HEK293 (cell line): Measurements from ENCODE around the gene IDH3A.

Experiments used
- IKZF3 ChIP-seq: fragments of 450-650 bp; IDR thresholded peaks from 2 replicates; pipeline ENCODE4 v1.5.0; 2018; ENCODE audit warnings: missing biosample characterization, mild to moderate bottlenecking, missing genetic modification characterization, moderate library complexity
- KLF10 ChIP-seq: fragments of 450-650 bp; IDR thresholded peaks from 2 replicates; pipeline ENCODE4 v1.5.1; 2018; ENCODE audit warnings: missing biosample characterization, mild to moderate bottlenecking, missing genetic modification characterization
- SCRT1 ChIP-seq: fragments of 450-650 bp; formaldehyde crosslinking; IDR thresholded peaks from 2 replicates; pipeline ENCODE4 v1.5.1; 2016; ENCODE audit warnings: missing biosample characterization, missing genetic modification characterization, borderline replicate concordance
- ZBTB17 ChIP-seq: fragments of 450-650 bp; formaldehyde crosslinking; IDR thresholded peaks from 2 replicates; pipeline ENCODE4 v1.5.1; 2016; ENCODE audit warnings: missing biosample characterization, missing genetic modification characterization
- ZEB2 ChIP-seq: fragments of 450-650 bp; formaldehyde crosslinking; IDR thresholded peaks from 2 replicates; pipeline ENCODE4 v1.5.1; 2016; ENCODE audit warnings: missing biosample characterization, missing genetic modification characterization
- ZFHX2 ChIP-seq: fragments of 450-650 bp; formaldehyde crosslinking; conservative IDR thresholded peaks from 2 replicates; pipeline ENCODE4 v1.5.1; 2016; ENCODE audit warnings: missing biosample characterization, missing genetic modification characterization
- ZNF121 ChIP-seq: fragments of 450-650 bp; formaldehyde crosslinking; IDR thresholded peaks from 2 replicates; pipeline ENCODE4 v1.5.1; 2016; ENCODE audit warnings: missing biosample characterization, missing genetic modification characterization
- ZNF133 ChIP-seq: fragments of 450-650 bp; formaldehyde crosslinking; IDR thresholded peaks from 2 replicates; pipeline ENCODE4 v1.5.1; 2016; ENCODE audit warnings: missing biosample characterization, missing genetic modification characterization
- ZNF221 ChIP-seq: fragments of 450-650 bp; formaldehyde crosslinking; IDR thresholded peaks from 2 replicates; pipeline ENCODE4 v1.5.1; 2017; ENCODE audit warnings: missing biosample characterization, missing genetic modification characterization, borderline replicate concordance
- ZNF248 ChIP-seq: fragments of 450-650 bp; formaldehyde crosslinking; IDR thresholded peaks from 2 replicates; pipeline ENCODE4 v1.5.1; 2017; ENCODE audit warnings: missing biosample characterization, missing genetic modification characterization
- ZNF335 ChIP-seq: fragments of 450-650 bp; formaldehyde crosslinking; conservative IDR thresholded peaks from 2 replicates; pipeline ENCODE4 v1.5.1; 2016; ENCODE audit warnings: missing biosample characterization, missing genetic modification characterization
- ZNF350 ChIP-seq: fragments of 450-650 bp; formaldehyde crosslinking; IDR thresholded peaks from 2 replicates; pipeline ENCODE4 v1.5.0; 2017; ENCODE audit warnings: missing biosample characterization, mild to moderate bottlenecking, missing genetic modification characterization
- ZNF354C ChIP-seq: fragments of 450-650 bp; formaldehyde crosslinking; IDR thresholded peaks from 2 replicates; pipeline ENCODE4 v1.5.1; 2016; ENCODE audit warnings: missing biosample characterization, missing genetic modification characterization, low read depth, borderline replicate concordance
- ZNF529 ChIP-seq: fragments of 450-650 bp; formaldehyde crosslinking; IDR thresholded peaks from 2 replicates; pipeline ENCODE4 v1.5.1; 2017; ENCODE audit warnings: missing genetic modification characterization, missing biosample characterization; ENCODE audit not compliant: insufficient replicate concordance
- ZNF548 ChIP-seq: fragments of 450-650 bp; formaldehyde crosslinking; IDR thresholded peaks from 2 replicates; pipeline ENCODE4 v1.5.1; 2016; ENCODE audit warnings: missing biosample characterization, missing genetic modification characterization
- ZNF558 ChIP-seq: fragments of 450-650 bp; formaldehyde crosslinking; IDR thresholded peaks from 2 replicates; pipeline ENCODE4 v1.5.1; 2016; ENCODE audit warnings: missing biosample characterization, missing genetic modification characterization
- ZNF585B ChIP-seq: fragments of 450-650 bp; formaldehyde crosslinking; IDR thresholded peaks from 2 replicates; pipeline ENCODE4 v1.5.1; 2016; ENCODE audit warnings: missing biosample characterization, missing genetic modification characterization
- ZNF600 ChIP-seq: fragments of 450-650 bp; formaldehyde crosslinking; IDR thresholded peaks from 2 replicates; pipeline ENCODE4 v1.5.1; 2016; ENCODE audit warnings: missing biosample characterization, missing genetic modification characterization
- ZNF610 ChIP-seq: fragments of 450-650 bp; formaldehyde crosslinking; IDR thresholded peaks from 2 replicates; pipeline ENCODE4 v1.5.1; 2016; ENCODE audit warnings: missing biosample characterization, missing genetic modification characterization, borderline replicate concordance
- ZNF624 ChIP-seq: fragments of 450-650 bp; formaldehyde crosslinking; IDR thresholded peaks from 2 replicates; pipeline ENCODE4 v1.5.1; 2017; ENCODE audit warnings: missing biosample characterization, missing genetic modification characterization
- ZNF664 ChIP-seq: fragments of 450-650 bp; formaldehyde crosslinking; IDR thresholded peaks from 2 replicates; pipeline ENCODE4 v1.5.1; 2016; ENCODE audit warnings: missing biosample characterization, missing genetic modification characterization
- ZNF777 ChIP-seq: fragments of 450-650 bp; formaldehyde crosslinking; IDR thresholded peaks from 2 replicates; pipeline ENCODE4 v1.5.1; 2017; ENCODE audit warnings: missing biosample characterization, missing genetic modification characterization, borderline replicate concordance
- ZSCAN30 ChIP-seq: fragments of 450-650 bp; IDR thresholded peaks from 2 replicates; pipeline ENCODE4 v1.5.1; 2018; ENCODE audit warnings: missing biosample characterization, mild to moderate bottlenecking, missing genetic modification characterization, moderate library complexity
- ZXDB ChIP-seq: fragments of 450-650 bp; formaldehyde crosslinking; IDR thresholded peaks from 2 replicates; pipeline ENCODE4 v1.5.1; 2016; ENCODE audit warnings: missing biosample characterization, missing genetic modification characterization
- TF ChIP-seq, protein P1 (sequence below): fragments of 450-650 bp; formaldehyde crosslinking; IDR thresholded peaks from 2 replicates; pipeline ENCODE4 v1.5.1; 2016; ENCODE audit warnings: missing biosample characterization, missing genetic modification characterization
- TF ChIP-seq, protein P2 (sequence below): fragments of 450-650 bp; formaldehyde crosslinking; IDR thresholded peaks from 2 replicates; pipeline ENCODE4 v1.5.1; 2016; ENCODE audit warnings: missing biosample characterization, missing genetic modification characterization
- TF ChIP-seq, protein P3 (sequence below): fragments of 450-650 bp; formaldehyde crosslinking; conservative IDR thresholded peaks from 2 replicates; pipeline ENCODE4 v1.5.1; 2016; ENCODE audit warnings: low read depth, missing biosample characterization, missing genetic modification characterization
- TF ChIP-seq, protein P4 (sequence below): fragments of 450-650 bp; formaldehyde crosslinking; IDR thresholded peaks from 2 replicates; pipeline ENCODE4 v1.5.1; 2017; ENCODE audit warnings: missing biosample characterization, mild to moderate bottlenecking, missing genetic modification characterization, moderate library complexity

IDH3A gene

DNA sequence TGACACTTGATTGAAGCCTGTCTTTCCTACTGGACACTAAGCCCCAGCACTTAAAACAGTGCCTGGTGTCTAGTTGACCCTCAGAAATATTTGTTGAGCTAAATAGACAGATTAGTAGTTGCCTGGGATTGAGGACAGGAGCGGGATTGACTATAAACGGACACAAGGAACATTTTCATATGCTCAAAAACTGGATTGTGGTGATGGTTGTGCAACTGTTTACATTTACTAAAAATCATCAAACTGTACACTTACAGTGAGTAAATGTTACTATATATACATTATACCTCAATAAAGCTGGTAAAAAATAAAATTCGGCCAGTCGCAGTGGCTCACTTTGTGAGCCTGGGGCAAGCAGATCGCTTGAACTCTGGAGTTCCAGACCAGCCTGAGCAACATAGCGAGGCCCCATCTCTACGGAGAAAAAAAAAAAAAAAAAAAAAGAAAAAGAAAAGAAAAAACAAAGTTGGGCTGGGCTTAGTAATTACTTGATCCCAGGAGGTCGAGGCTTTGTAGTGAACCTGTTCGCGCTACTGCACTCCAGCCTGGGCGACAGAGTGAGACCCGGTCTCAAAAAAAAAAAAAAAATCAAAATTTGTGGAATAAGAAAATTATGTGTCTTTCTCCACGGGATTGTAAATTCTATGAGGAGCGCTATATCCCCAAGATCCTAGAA lies 632 bp upstream of the IDH3A start (continued):
- TF ChIP-seq ZBTB17 (tag by site-specific recombination) (peak; percentile 59), ZNF248 (tag by site-specific recombination) (no peak), ZNF610 (tag by site-specific recombination) (no peak), ZXDB (tag by site-specific recombination) (peak; percentile 73; the same call in 1 of the 2 replicates), ZEB2 (peak; percentile 66; the same call in 1 of the 2 replicates), ZNF558 (tag by site-specific recombination) (peak; percentile 66), ZNF664 (tag by site-specific recombination) (peak; percentile 64; the same call in 1 of the 2 replicates), ZNF133 (no peak), ZNF548 (tag by site-specific recombination) (no peak), SCRT1 (tag by site-specific recombination) (0 out of 2 replicates have a peak, but pooled peaks have one; percentile 8), ZNF600 (tag by site-specific recombination) (peak; percentile 39), ZNF624 (tag by site-specific recombination) (no peak), ZNF350 (tag by site-specific recombination) (no peak), IKZF3 (tag by site-specific recombination) (no peak), ZNF121 (tag by site-specific recombination) (no peak), ZSCAN30 (0 out of 2 replicates have a peak, but pooled peaks have one; percentile 12), ZNF335 (tag by site-specific recombination) (peak; percentile 89), ZNF221 (no peak), KLF10 (tag by site-specific recombination) (no peak; the same call in 1 of the 2 replicates), ZFHX2 (no peak), ZNF777 (tag by site-specific recombination) (no peak), ZNF529 (no peak), ZNF354C (no peak), ZNF585B (tag by site-specific recombination) (no peak)
- TF ChIP-seq, protein P1, sequence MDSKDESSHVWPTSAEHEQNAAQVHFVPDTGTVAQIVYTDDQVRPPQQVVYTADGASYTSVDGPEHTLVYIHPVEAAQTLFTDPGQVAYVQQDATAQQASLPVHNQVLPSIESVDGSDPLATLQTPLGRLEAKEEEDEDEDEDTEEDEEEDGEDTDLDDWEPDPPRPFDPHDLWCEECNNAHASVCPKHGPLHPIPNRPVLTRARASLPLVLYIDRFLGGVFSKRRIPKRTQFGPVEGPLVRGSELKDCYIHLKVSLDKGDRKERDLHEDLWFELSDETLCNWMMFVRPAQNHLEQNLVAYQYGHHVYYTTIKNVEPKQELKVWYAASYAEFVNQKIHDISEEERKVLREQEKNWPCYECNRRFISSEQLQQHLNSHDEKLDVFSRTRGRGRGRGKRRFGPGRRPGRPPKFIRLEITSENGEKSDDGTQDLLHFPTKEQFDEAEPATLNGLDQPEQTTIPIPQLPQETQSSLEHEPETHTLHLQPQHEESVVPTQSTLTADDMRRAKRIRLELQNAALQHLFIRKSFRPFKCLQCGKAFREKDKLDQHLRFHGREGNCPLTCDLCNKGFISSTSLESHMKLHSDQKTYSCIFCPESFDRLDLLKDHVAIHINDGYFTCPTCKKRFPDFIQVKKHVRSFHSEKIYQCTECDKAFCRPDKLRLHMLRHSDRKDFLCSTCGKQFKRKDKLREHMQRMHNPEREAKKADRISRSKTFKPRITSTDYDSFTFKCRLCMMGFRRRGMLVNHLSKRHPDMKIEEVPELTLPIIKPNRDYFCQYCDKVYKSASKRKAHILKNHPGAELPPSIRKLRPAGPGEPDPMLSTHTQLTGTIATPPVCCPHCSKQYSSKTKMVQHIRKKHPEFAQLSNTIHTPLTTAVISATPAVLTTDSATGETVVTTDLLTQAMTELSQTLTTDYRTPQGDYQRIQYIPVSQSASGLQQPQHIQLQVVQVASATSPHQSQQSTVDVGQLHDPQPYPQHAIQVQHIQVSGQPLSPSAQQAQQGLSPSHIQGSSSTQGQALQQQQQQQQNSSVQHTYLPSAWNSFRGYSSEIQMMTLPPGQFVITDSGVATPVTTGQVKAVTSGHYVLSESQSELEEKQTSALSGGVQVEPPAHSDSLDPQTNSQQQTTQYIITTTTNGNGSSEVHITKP (tag by site-specific recombination) = 0 out of 2 replicates have a peak, but pooled peaks have one; percentile 20
- TF ChIP-seq, protein P2, sequence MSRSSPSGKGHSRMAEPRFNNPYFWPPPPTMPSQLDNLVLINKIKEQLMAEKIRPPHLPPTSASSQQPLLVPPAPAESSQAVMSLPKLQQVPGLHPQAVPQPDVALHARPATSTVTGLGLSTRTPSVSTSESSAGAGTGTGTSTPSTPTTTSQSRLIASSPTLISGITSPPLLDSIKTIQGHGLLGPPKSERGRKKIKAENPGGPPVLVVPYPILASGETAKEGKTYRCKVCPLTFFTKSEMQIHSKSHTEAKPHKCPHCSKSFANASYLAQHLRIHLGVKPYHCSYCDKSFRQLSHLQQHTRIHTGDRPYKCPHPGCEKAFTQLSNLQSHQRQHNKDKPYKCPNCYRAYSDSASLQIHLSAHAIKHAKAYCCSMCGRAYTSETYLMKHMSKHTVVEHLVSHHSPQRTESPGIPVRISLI = peak; percentile 99
- TF ChIP-seq, protein P3, sequence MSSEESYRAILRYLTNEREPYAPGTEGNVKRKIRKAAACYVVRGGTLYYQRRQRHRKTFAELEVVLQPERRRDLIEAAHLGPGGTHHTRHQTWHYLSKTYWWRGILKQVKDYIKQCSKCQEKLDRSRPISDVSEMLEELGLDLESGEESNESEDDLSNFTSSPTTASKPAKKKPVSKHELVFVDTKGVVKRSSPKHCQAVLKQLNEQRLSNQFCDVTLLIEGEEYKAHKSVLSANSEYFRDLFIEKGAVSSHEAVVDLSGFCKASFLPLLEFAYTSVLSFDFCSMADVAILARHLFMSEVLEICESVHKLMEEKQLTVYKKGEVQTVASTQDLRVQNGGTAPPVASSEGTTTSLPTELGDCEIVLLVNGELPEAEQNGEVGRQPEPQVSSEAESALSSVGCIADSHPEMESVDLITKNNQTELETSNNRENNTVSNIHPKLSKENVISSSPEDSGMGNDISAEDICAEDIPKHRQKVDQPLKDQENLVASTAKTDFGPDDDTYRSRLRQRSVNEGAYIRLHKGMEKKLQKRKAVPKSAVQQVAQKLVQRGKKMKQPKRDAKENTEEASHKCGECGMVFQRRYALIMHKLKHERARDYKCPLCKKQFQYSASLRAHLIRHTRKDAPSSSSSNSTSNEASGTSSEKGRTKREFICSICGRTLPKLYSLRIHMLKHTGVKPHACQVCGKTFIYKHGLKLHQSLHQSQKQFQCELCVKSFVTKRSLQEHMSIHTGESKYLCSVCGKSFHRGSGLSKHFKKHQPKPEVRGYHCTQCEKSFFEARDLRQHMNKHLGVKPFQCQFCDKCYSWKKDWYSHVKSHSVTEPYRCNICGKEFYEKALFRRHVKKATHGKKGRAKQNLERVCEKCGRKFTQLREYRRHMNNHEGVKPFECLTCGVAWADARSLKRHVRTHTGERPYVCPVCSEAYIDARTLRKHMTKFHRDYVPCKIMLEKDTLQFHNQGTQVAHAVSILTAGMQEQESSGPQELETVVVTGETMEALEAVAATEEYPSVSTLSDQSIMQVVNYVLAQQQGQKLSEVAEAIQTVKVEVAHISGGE (tag by site-specific recombination) = peak; percentile 64; the same call in 1 of the 2 replicates
- TF ChIP-seq, protein P4, sequence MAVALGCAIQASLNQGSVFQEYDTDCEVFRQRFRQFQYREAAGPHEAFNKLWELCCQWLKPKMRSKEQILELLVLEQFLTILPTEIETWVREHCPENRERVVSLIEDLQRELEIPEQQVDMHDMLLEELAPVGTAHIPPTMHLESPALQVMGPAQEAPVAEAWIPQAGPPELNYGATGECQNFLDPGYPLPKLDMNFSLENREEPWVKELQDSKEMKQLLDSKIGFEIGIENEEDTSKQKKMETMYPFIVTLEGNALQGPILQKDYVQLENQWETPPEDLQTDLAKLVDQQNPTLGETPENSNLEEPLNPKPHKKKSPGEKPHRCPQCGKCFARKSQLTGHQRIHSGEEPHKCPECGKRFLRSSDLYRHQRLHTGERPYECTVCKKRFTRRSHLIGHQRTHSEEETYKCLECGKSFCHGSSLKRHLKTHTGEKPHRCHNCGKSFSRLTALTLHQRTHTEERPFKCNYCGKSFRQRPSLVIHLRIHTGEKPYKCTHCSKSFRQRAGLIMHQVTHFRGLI = peak; percentile 43; the same call in 1 of the 2 replicates
